Lung (tissue), 12 donors: ENCODE results near the gene MEF2B. TPM values are rescaled to one million over a fixed set of nuclear protein-coding genes. Genes with fewer than 3 reads are reported as not detected.

ENCODE experiments used
- ATAC-seq: fragments of 200-7000 bp; cut with Tn5 transposase; one replicate; pipeline ENCODE4 v1.9.1; 2020; ENCODE audit warnings: moderate number of reproducible peaks; ENCODE audit not compliant: insufficient read depth, low FRiP score
- DNase-seq, 3 donors: peaks; one replicate each; pipeline ENCODE4 v3.0.0-alpha.2; 2013 to 2017
- H3K27ac ChIP-seq, 2 donors: one replicate each; pipeline ENCODE4 v1.5.1; 2013; ENCODE audit warnings: mild to moderate bottlenecking in 2 of 2, moderate library complexity in 2 of 2, control low read depth in 1 of 2, inconsistent platforms in 1 of 2, low read depth in 1 of 2, low read length in 1 of 2
- H3K27me3 ChIP-seq, 3 donors: one replicate each; pipeline ENCODE4 v1.5.1; 2013; ENCODE audit warnings: low read length in 2 of 3; ENCODE audit not compliant: control insufficient read depth in 3 of 3, insufficient read depth in 3 of 3
- H3K36me3 ChIP-seq, 4 donors: one replicate each; pipeline ENCODE4 v1.5.1; 2013; ENCODE audit warnings: low read length in 4 of 4, mild to moderate bottlenecking in 1 of 4, moderate library complexity in 1 of 4; ENCODE audit not compliant: control insufficient read depth in 4 of 4, insufficient read depth in 4 of 4
- H3K4me1 ChIP-seq, 5 donors: one replicate each; pipeline ENCODE4 v1.5.1; 2013; ENCODE audit warnings: low read length in 5 of 5, mild to moderate bottlenecking in 2 of 5, moderate library complexity in 1 of 5; ENCODE audit not compliant: control insufficient read depth in 5 of 5, insufficient read depth in 5 of 5
- H3K4me3 ChIP-seq: one replicate; pipeline ENCODE4 v1.5.1; 2013; ENCODE audit warnings: mild to moderate bottlenecking, control low read depth, moderate library complexity
- H3K9ac ChIP-seq, 2 donors: one replicate each; pipeline ENCODE4 v1.5.1; 2013; ENCODE audit warnings: low read length in 2 of 2, control low read depth in 1 of 2; ENCODE audit not compliant: insufficient read depth in 1 of 2
- H3K9me3 ChIP-seq, 4 donors: one replicate each; pipeline ENCODE4 v1.5.1; 2013; ENCODE audit warnings: low read length in 3 of 4, mild to moderate bottlenecking in 1 of 4, moderate library complexity in 1 of 4; ENCODE audit not compliant: control insufficient read depth in 4 of 4, insufficient read depth in 3 of 4
- WGBS, 2 donors: extraction: QIAGEN DNeasy Blood & Tissue Kit; methylation state at CpG; one replicate each; pipeline ENCODE4 v1.1.7; 2013; 5-methylcytosine and 5-hydroxymethylcytosine counted together
- polyA plus RNA-seq, 2 donors: library from polyadenylated mRNA; stranded (reverse); fragments of 200-250 nt; gene quantifications; one replicate each; pipeline ENCODE4 v1.2.1, GENCODE V29; 2013
- total RNA-seq, 2 donors: library from RNA; depleted of rRNA in 1 of 2; stranded (reverse); fragments of >200 nt in 1 of 2; gene quantifications; one replicate each; pipeline ENCODE4 v1.2.1, GENCODE V29; 2014 to 2021
- TF ChIP-seq, protein P1 (sequence below): IDR thresholded peaks from 2 replicates; pipeline ENCODE4 v1.5.1; 2012; ENCODE audit warnings: mild to moderate bottlenecking; ENCODE audit errors: control extremely low read depth, extremely low read depth
- donor health status: control.
- donor health status: control.
- donor health status: Bipolar disorder and iron deficiency.
- donor health status: healthy.
- donor health status: DM: yes; HTN: yes; CAD: no.

MEF2B gene
- total and polyA plus RNA-seq, 4 donors: 0.44 to 1.8 (median 0.61) TPM

DNA sequence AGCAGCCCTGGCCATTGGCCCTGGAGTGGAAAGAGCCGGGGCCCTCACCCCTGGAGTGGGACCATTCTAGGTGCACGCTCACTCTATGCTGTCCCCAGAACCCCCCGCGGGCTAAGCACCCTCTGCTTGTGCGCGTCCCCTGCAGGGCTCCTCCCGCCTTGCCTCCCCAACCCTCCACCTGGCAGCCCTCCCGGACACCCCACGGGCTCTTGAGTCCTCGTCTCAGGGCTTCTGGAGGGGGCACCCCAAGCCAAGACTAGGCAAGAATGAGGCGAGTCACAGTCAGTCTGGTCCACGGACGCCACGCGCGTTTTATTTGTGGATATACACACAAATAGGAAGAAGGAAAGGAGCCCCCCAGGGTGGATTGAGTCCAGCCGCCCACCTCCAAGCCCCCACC lies 24.8 kb downstream of the MEF2B start:
- peaks cover 0 to 3% (median 0%) of the 10 kb centered on the region in 5 donors for H3K4me1 ChIP-seq
- ATAC-seq (no peak), DNase-seq (no peak)
- TF ChIP-seq, protein P1, sequence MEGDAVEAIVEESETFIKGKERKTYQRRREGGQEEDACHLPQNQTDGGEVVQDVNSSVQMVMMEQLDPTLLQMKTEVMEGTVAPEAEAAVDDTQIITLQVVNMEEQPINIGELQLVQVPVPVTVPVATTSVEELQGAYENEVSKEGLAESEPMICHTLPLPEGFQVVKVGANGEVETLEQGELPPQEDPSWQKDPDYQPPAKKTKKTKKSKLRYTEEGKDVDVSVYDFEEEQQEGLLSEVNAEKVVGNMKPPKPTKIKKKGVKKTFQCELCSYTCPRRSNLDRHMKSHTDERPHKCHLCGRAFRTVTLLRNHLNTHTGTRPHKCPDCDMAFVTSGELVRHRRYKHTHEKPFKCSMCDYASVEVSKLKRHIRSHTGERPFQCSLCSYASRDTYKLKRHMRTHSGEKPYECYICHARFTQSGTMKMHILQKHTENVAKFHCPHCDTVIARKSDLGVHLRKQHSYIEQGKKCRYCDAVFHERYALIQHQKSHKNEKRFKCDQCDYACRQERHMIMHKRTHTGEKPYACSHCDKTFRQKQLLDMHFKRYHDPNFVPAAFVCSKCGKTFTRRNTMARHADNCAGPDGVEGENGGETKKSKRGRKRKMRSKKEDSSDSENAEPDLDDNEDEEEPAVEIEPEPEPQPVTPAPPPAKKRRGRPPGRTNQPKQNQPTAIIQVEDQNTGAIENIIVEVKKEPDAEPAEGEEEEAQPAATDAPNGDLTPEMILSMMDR: no peak
- peaks cover 0 to 21% (median 9%) of the 10 kb centered on the region in 4 donors for H3K36me3 ChIP-seq
- H3K27me3 ChIP-seq: no peaks in the 10 kb centered on the region
- WGBS, 2 donors: 87 to 89% methylated on average over 17 of the region's 17 CpGs
- H3K27ac ChIP-seq: no peak overlapping the region
- peaks cover 0 to 2% (median 0%) of the 10 kb centered on the region in 4 donors for H3K9me3 ChIP-seq
- no peak overlapping the region for H3K9ac ChIP-seq
- no peak overlapping the region for H3K4me3 ChIP-seq

DNA sequence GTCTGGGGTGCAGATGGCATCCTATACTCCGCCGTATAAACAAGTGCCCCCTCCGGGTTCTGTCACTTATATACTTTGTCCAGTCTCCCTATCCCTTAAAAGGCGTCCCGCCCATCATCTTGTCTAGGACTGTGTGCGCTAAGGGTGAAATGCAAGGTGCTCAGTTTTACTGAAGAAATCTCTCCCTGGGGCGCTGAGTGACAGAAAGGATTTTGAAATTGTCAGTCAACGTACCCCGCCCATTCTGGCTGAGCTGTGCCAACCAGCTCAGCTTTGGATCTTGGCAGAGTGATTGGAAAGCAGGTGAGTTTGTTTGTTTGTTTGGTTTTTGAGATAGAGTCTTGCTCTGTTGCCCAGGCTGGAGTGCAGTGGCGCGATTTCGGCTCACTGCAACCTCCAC lies 27.7 kb downstream of the MEF2B start:
- TF ChIP-seq, protein P1: no peak
- H3K9ac ChIP-seq: no peak overlapping the region

DNA sequence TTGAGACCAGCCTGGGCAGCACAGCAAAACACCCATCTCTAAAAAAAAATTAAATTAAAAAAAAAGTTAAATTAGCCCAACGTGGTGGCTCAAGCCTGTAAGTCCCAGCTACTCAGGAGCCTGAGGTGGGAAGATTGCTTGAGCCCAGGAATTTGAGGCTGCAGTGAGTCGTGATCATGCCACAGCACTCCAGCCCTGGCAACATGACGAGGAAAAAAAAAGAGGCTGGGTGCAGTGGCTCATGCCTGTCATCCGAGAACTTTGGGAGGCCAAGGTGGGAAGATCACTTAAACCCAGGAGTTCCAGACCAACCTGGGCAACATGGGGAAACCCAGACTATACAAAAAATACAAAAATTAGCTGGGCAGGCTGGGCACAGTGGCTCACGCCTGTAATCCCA lies 29.6 kb downstream of the MEF2B start:
- WGBS, 2 donors: 66 to 73% methylated on average over 5 of the region's 5 CpGs

More for the DNA sequence above, 27.7 kb downstream of the MEF2B start:
- ATAC-seq: no peak
- no peak for DNase-seq
- WGBS, 2 donors: 89 to 94% methylated on average over 12 of the region's 12 CpGs
- peaks cover 0 to 4% (median under 1%) of the 10 kb centered on the region in 5 donors for H3K4me1 ChIP-seq
- no peak overlapping the region for H3K4me3 ChIP-seq
- no peaks in the 10 kb centered on the region for H3K9me3 ChIP-seq
- no peaks in the 10 kb centered on the region for H3K27me3 ChIP-seq
- no peak overlapping the region for H3K27ac ChIP-seq
- H3K36me3 ChIP-seq: peaks cover 0 to 8% (median 3%) of the 10 kb centered on the region in 4 donors

DNA sequence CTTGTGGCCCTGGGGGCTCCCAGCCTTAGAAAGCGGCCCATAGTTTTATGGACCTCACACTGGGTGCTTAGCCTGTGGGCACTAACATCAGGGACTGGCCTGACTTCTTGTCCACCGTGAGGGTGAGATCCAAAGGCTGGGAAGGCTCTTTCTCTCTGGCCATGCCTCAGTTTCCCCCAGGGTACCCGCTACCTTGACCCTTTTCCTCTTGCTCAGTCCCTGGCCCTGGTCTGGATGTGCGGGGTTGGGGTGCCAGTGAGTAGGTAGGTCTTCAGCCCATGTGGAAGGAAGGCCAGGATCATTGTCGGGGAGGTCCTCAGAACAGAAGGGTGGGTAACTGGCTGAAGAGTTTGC lies 30.2 kb downstream of the MEF2B start:
- no peak overlapping the region for H3K27ac ChIP-seq
- H3K4me1 ChIP-seq: peaks cover 0 to 7% (median under 1%) of the 10 kb centered on the region in 5 donors
- TF ChIP-seq, protein P1: no peak
- no peak overlapping the region for H3K4me3 ChIP-seq
- DNase-seq (no peak), ATAC-seq (no peak)
- 46 to 48% methylated on average over 5 of the region's 5 CpGs for WGBS, 2 donors
- H3K9ac ChIP-seq: no peak overlapping the region
- no peaks in the 10 kb centered on the region for H3K27me3 ChIP-seq
- H3K9me3 ChIP-seq: no peaks in the 10 kb centered on the region
- H3K36me3 ChIP-seq: no peaks in the 10 kb centered on the region

More for the DNA sequence above, 29.6 kb downstream of the MEF2B start:
- Histone ChIP-seq H3K4me3 (no peak overlapping the region), H3K9me3 (no peaks in the 10 kb centered on the region), H3K4me1 (peaks cover 0 to 7% (median 0%) of the 10 kb centered on the region in 5 donors), H3K27ac (no peak overlapping the region), H3K36me3 (no peaks in the 10 kb centered on the region), H3K9ac (no peak overlapping the region), H3K27me3 (no peaks in the 10 kb centered on the region)
- TF ChIP-seq, protein P1: no peak
- DNase-seq (no peak), ATAC-seq (no peak)
